IMR-90 (cell line): ENCODE results near the gene GUCY1A2. TPM values are rescaled to one million over a fixed set of nuclear protein-coding genes. Genes with fewer than 3 reads are reported as not detected.
"Not testable (repeated sequence)": the region's sequence is repeated elsewhere in the genome, so short reads cannot be mapped to it uniquely, and the experiment has no call there.

Experiments used
- ATAC-seq: fragments of 200-7000 bp; cut with Tn5 transposase; 2 replicates; pipeline ENCODE4 v1.9.1; 2020; ENCODE audit warnings: low read depth, mild to moderate bottlenecking, moderate library complexity
- BruUV-seq: library from RNA; stranded (reverse); fragments of 400-500 nt; replicated peaks from 2 replicates; lab custom pipeline; 2021; lab: Mats Ljungman, UMichigan
- CTCF ChIA-PET: fragments of 300-600 bp; formaldehyde crosslinking; extraction: SDS; loops from one replicate; lab custom pipeline; 2021; ENCODE audit warnings: antibody characterized with exemption; lab: Yijun Ruan, JAX
- POLR2A ChIA-PET: fragments of 300-600 bp; sonication (Branson Sonifier 250); formaldehyde crosslinking; loops from one replicate; lab custom pipeline; 2022; ENCODE audit warnings: antibody characterized with exemption; ENCODE audit not compliant: unreplicated experiment; lab: Charles Lee
- DNase-seq: peaks from one replicate; pipeline ENCODE4 v3.0.0; 2013
- H2AFZ ChIP-seq: replicated peaks from 2 replicates; pipeline ENCODE3; 2013; ENCODE audit warnings: low read length, mild to moderate bottlenecking; ENCODE audit not compliant: poor library complexity
- H2AK5ac ChIP-seq: 2 replicates; pipeline ENCODE4 v1.6.1; 2013; ENCODE audit warnings: low read depth, low read length, inconsistent platforms
- H2AK9ac ChIP-seq: replicated peaks from 2 replicates; pipeline ENCODE3; 2013; ENCODE audit warnings: mild to moderate bottlenecking, low read depth, low read length, moderate library complexity; ENCODE audit not compliant: poor library complexity
- H2BK120ac ChIP-seq: 2 replicates; pipeline ENCODE4 v1.6.1; 2013; ENCODE audit warnings: low read depth, low read length, inconsistent platforms
- H2BK15ac ChIP-seq: 3 replicates; pipeline ENCODE4 v1.6.1; 2013; ENCODE audit warnings: low read depth, low read length, inconsistent platforms
- H2BK20ac ChIP-seq: 2 replicates; pipeline ENCODE4 v1.6.1; 2013; ENCODE audit warnings: low read depth, mild to moderate bottlenecking, inconsistent platforms, low read length, moderate library complexity
- H2BK5ac ChIP-seq: 2 replicates; pipeline ENCODE4 v1.6.1; 2013; ENCODE audit warnings: mild to moderate bottlenecking, low read depth, low read length, inconsistent platforms; ENCODE audit not compliant: poor library complexity, severe bottlenecking
- H3K14ac ChIP-seq: replicated peaks from 2 replicates; pipeline ENCODE4 v1.6.1; 2013; ENCODE audit warnings: low read depth, low read length, inconsistent platforms
- H3K18ac ChIP-seq: 2 replicates; pipeline ENCODE4 v1.6.1; 2013; ENCODE audit warnings: low read depth, low read length, control low read depth
- H3K23ac ChIP-seq: 2 replicates; pipeline ENCODE4 v1.6.1; 2013; ENCODE audit warnings: low read depth, low read length, inconsistent platforms
- H3K27ac ChIP-seq: 2 replicates; pipeline ENCODE4 v1.5.1; 2013; ENCODE audit warnings: mild to moderate bottlenecking, control low read depth, low read length; ENCODE audit not compliant: insufficient read depth
- H3K27me3 ChIP-seq: 2 replicates; pipeline ENCODE4 v1.6.1; 2013; ENCODE audit warnings: low read length; ENCODE audit not compliant: control insufficient read depth, insufficient read depth
- H3K36me3 ChIP-seq: 2 replicates; pipeline ENCODE4 v1.6.1; 2013; ENCODE audit warnings: low read length, mixed read lengths; ENCODE audit not compliant: control insufficient read depth, insufficient read depth
- H3K4ac ChIP-seq: 2 replicates; pipeline ENCODE4 v1.6.1; 2013; ENCODE audit warnings: low read depth, low read length, inconsistent platforms
- H3K4me1 ChIP-seq: 2 replicates; pipeline ENCODE4 v1.6.1; 2013; ENCODE audit warnings: low read length, mixed read lengths; ENCODE audit not compliant: control insufficient read depth, insufficient read depth
- H3K4me2 ChIP-seq: 2 replicates; pipeline ENCODE4 v1.6.1; 2013; ENCODE audit warnings: low read depth, mild to moderate bottlenecking, control low read depth, low read length, moderate library complexity
- H3K4me3 ChIP-seq: 2 replicates; pipeline ENCODE4 v1.5.1; 2013; ENCODE audit warnings: low read depth, mild to moderate bottlenecking, control low read depth, low read length, moderate library complexity; ENCODE audit not compliant: insufficient read depth
- H3K56ac ChIP-seq: 2 replicates; pipeline ENCODE4 v1.6.1; 2013; ENCODE audit warnings: low read length, inconsistent platforms; ENCODE audit not compliant: insufficient read depth; ENCODE audit errors: extremely low read depth
- H3K79me1 ChIP-seq, 2 experiments: 2 replicates each; pipeline ENCODE4 v1.6.1; 2013; ENCODE audit warnings: low read length in 2 of 2, inconsistent platforms in 1 of 2, low read depth in 1 of 2
- H3K9ac ChIP-seq: 2 replicates; pipeline ENCODE4 v1.6.1; 2013; ENCODE audit warnings: low read depth, low read length, control low read depth
- H3K9me1 ChIP-seq: 2 replicates; pipeline ENCODE4 v1.6.1; 2013; ENCODE audit warnings: low read length, inconsistent platforms; ENCODE audit not compliant: insufficient read depth
- H3K9me3 ChIP-seq: 2 replicates; pipeline ENCODE4 v1.6.1; 2013; ENCODE audit warnings: low read length; ENCODE audit not compliant: control insufficient read depth, insufficient read depth
- H4K20me1 ChIP-seq: 2 replicates; pipeline ENCODE4 v1.6.1; 2013; ENCODE audit warnings: low read length, inconsistent platforms; ENCODE audit not compliant: insufficient read depth
- H4K5ac ChIP-seq: 2 replicates; pipeline ENCODE4 v1.6.1; 2013; ENCODE audit warnings: mild to moderate bottlenecking, low read depth, low read length, control low read depth
- H4K8ac ChIP-seq, 2 experiments: 2 replicates each; pipeline ENCODE4 v1.6.1; 2013; ENCODE audit warnings: low read depth in 2 of 2, low read length in 2 of 2, control low read depth in 1 of 2, inconsistent platforms in 1 of 2
- H4K91ac ChIP-seq: 2 replicates; pipeline ENCODE4 v1.6.1; 2013; ENCODE audit warnings: low read depth, low read length, inconsistent platforms; ENCODE audit not compliant: insufficient read depth
- BHLHE40 ChIP-seq: fragments of 150-350 bp; IDR thresholded peaks from 2 replicates; pipeline ENCODE4 v1.6.1; 2016; ENCODE audit warnings: mild to moderate bottlenecking, low read depth, low read length
- MXI1 ChIP-seq: IDR thresholded peaks from 2 replicates; pipeline ENCODE4 v1.6.1; 2012; ENCODE audit warnings: low read depth, mild to moderate bottlenecking, low read length, moderate library complexity, borderline replicate concordance
- RAD21 ChIP-seq: IDR thresholded peaks from 2 replicates; pipeline ENCODE4 v1.6.1; 2012; ENCODE audit warnings: low read length, improper control_type of control experiment
- WGBS, 2 experiments: methylation state at CpG; one replicate each; pipeline versions ENCODE4 v1.1.5 to v1.1.7; 2013; ENCODE audit warnings: missing lambda C conversion rate in 2 of 2; ENCODE audit not compliant: insufficient read length in 1 of 2; ENCODE audit errors: extremely low coverage in 2 of 2; 5-methylcytosine and 5-hydroxymethylcytosine counted together
- dilution Hi-C: fragments of 300-500 bp; cut with HindIII; formaldehyde crosslinking; loops from one replicate; pipeline ENCODE4 v1.14.3; 2018; ENCODE audit warnings: low sequenced_read_pairs; ENCODE audit not compliant: unreplicated experiment
- in situ Hi-C: fragments of 300-500 bp; cut with MboI; formaldehyde crosslinking; loops from 3 replicates; pipeline ENCODE4 v1.14.3; 2019; ENCODE audit warnings: low sequenced_read_pairs, inconsistent platforms, mixed read lengths
- intact Hi-C: fragments of 100-400 bp; cut with micrococcal nuclease; formaldehyde crosslinking; loops from 2 replicates; pipeline ENCODE4 v1.10.0; 2022
- polyA plus RNA-seq, 3 experiments: library from polyadenylated mRNA; depleted of rRNA; stranded (reverse); fragments of >200 nt; gene quantifications; 2 replicates each; pipeline ENCODE4 v1.2.3, GENCODE V29; 2012; ENCODE audit warnings: low replicate concordance in 1 of 3
- total RNA-seq: library from RNA; depleted of rRNA; stranded (reverse); fragments of >200 nt; gene quantifications from 2 replicates; pipeline ENCODE4 v1.2.3, GENCODE V29; 2012
- TF ChIP-seq, protein P1 (sequence below): conservative IDR thresholded peaks from 2 replicates; pipeline ENCODE4 v1.5.1; 2012; ENCODE audit warnings: mild to moderate bottlenecking, low read depth, low read length, improper control_type of control experiment

Gene GUCY1A2
- total and polyA plus RNA-seq, 2 of the 4 experiments (the other 2 are of a cell fraction), result under 0.01 to 0.03 TPM

DNA sequence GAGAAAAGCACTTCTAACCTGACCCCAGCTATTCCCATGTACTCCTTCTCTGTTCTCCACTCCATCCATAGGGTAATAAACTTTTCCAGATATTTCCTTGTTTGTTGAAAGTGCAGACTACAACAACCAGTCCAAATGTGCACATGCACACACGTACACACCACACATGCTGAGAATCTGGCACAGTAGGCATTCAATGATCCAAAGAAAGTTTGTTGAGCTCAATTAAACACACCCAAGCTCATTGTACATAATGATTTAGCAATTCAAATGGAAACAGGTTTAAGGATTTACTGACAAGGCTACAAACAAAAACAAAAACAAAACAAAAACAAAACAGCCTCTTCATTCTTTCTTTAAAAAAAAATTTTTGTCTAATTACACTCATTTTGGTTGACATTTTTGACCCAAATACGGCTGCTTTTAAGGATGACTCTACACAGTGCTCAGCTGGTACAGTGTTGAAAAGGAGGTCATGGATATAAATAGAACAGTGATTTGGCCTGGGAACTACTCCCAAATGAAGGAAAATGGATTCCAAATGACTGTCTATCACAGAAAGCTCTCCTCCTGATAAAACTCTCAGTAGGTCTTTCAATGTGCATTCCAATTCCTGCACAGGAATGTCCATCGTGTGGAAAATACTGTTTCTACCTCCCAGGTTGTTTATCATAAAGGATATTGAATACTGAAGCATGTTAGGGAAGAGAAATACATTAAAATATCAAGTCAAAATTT, 232.2 kb downstream of the GUCY1A2 start:
- dilution Hi-C loops, result no loop called here
- H4K8ac ChIP-seq, result no peak overlapping the region
- no peak overlapping the region for H4K91ac ChIP-seq
- TF ChIP-seq RAD21 (no peak), BHLHE40 (no peak), MXI1 (no peak)
- TF ChIP-seq, protein P1, sequence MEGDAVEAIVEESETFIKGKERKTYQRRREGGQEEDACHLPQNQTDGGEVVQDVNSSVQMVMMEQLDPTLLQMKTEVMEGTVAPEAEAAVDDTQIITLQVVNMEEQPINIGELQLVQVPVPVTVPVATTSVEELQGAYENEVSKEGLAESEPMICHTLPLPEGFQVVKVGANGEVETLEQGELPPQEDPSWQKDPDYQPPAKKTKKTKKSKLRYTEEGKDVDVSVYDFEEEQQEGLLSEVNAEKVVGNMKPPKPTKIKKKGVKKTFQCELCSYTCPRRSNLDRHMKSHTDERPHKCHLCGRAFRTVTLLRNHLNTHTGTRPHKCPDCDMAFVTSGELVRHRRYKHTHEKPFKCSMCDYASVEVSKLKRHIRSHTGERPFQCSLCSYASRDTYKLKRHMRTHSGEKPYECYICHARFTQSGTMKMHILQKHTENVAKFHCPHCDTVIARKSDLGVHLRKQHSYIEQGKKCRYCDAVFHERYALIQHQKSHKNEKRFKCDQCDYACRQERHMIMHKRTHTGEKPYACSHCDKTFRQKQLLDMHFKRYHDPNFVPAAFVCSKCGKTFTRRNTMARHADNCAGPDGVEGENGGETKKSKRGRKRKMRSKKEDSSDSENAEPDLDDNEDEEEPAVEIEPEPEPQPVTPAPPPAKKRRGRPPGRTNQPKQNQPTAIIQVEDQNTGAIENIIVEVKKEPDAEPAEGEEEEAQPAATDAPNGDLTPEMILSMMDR, result no peak
- no peak overlapping the region for H3K4ac ChIP-seq
- DNase-seq, result no peak
- ATAC-seq, result no peak
- intact Hi-C loops, result no loop called here
- no peak overlapping the region for H3K4me2 ChIP-seq
- no peak overlapping the region for H3K9ac ChIP-seq
- no peaks in the 10 kb centered on the region for H3K9me1 ChIP-seq
- WGBS, 2 experiments, result no CpG with 5 or more reads among the region's 3 CpGs
- H2BK20ac ChIP-seq, result no peak overlapping the region
- H2BK15ac ChIP-seq, result no peak overlapping the region
- no peak overlapping the region for H2BK5ac ChIP-seq
- H3K14ac ChIP-seq, result no peak overlapping the region
- no peaks in the 10 kb centered on the region for H3K4me1 ChIP-seq
- H3K9me3 ChIP-seq, result no peaks in the 10 kb centered on the region
- H4K20me1 ChIP-seq, result no peaks in the 10 kb centered on the region
- BruUV-seq, result no TSS peak
- POLR2A ChIA-PET, result no interaction called here
- H2AFZ ChIP-seq, result no peak overlapping the region
- no peaks in the 10 kb centered on the region for H3K36me3 ChIP-seq
- no peak overlapping the region for H3K27ac ChIP-seq
- H3K27me3 ChIP-seq, result no peaks in the 10 kb centered on the region
- CTCF ChIA-PET, result interaction anchor here (0.6 kb wide), 1 partner anchor 323 kb away, joined by 5 read pairs; no protein-coding TSS in a partner anchor
- no peak overlapping the region for H4K5ac ChIP-seq
- no peak overlapping the region for H3K18ac ChIP-seq
- H3K79me1 ChIP-seq, result no peaks in the 10 kb centered on the region
- H3K56ac ChIP-seq, result no peak overlapping the region
- no peak overlapping the region for H2AK9ac ChIP-seq
- no peak overlapping the region for H2AK5ac ChIP-seq
- H2BK120ac ChIP-seq, result no peak overlapping the region
- no peak overlapping the region for H3K4me3 ChIP-seq
- H3K23ac ChIP-seq, result no peak overlapping the region
- in situ Hi-C loops, result no loop called here

DNA sequence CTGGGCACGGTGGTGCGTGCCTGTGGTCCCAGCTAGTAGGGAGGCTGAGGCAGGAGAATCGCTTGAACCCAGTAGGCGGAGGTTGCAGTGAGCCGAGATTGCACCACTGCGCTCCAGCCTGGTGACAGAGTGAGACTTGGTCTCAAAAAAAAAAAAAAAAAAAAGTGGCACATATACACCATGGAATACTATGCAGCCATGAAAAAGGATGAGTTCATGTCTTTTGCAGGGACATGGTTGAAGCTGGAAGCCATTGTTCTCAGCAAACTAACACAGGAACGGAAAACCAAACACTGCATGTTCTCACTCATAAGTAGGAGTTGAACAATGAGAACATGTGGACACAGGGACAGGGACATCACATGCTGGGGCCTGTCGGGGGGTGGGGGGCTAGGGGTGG, 241.0 kb downstream of the GUCY1A2 start:
- H2BK5ac ChIP-seq, H3K9me1 ChIP-seq, H3K9ac ChIP-seq, dilution Hi-C loops, ATAC-seq, H2AK5ac ChIP-seq, H3K9me3 ChIP-seq, CTCF ChIA-PET, H4K8ac ChIP-seq, H4K91ac ChIP-seq, H3K4ac ChIP-seq, H4K5ac ChIP-seq, H2AK9ac ChIP-seq, DNase-seq, intact Hi-C loops, H3K27ac ChIP-seq, H3K4me3 ChIP-seq, H3K56ac ChIP-seq, H2BK20ac ChIP-seq, H3K27me3 ChIP-seq, BruUV-seq, in situ Hi-C loops, H4K20me1 ChIP-seq, POLR2A ChIA-PET, H3K36me3 ChIP-seq, H2BK120ac ChIP-seq, H2AFZ ChIP-seq, H3K79me1 ChIP-seq, H3K14ac ChIP-seq, H3K4me1 ChIP-seq, H3K23ac ChIP-seq, H3K18ac ChIP-seq, H3K4me2 ChIP-seq, H2BK15ac ChIP-seq: not testable (repeated sequence)
- WGBS, 2 experiments, result no CpG with 5 or more reads among the region's 8 CpGs
